EL (cell line): ENCODE data around the gene MAP3K7.
"Not testable (repeated sequence)": the region's sequence is repeated elsewhere in the genome, so short reads cannot be mapped to it uniquely, and the experiment has no call there.

Experiments used
- DNase-seq: peaks from one replicate; pipeline ENCODE4 v3.0.0-alpha.2; 2016

MAP3K7 gene

DNA sequence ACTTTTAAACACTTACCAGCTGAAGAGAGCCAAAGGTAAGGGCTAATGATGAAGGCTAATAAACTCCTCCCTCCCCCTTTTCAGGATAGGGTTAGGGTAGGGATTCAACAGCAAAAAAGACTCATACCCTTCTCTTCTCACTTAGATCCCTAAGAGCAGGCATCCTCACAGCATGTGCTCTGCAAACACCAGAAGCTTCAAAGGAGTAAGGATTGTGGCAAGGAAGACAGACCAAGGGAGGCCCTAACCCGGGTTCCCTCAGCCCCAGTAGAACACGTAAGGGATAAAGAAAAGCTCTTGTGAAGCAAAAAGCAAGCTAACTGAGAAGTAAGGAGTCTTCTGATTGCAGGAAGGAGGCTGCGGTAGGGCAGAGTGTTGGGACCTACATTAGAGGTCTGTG lies 11.6 kb downstream of the MAP3K7 start:
- no peak for DNase-seq

DNA sequence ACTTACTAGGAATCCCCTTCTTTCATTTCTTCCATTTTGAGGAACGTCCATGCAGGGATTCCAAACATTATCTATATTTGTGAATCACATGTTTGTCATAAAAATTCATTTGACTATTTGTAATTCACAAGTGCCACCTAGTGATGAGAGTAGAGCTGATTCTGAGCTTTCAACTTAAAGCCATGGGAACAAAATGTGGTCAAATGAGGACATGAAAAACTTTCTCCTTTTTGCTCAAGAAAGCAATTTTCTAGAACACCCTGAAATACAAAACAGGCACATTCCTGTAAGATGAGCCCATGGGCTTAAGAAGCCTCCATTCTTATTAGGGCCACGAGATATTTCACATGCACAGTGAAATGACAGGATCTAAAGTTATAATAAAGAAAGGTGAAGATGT lies 12.3 kb downstream of the MAP3K7 start:
- peak; percentile 15 for DNase-seq

DNA sequence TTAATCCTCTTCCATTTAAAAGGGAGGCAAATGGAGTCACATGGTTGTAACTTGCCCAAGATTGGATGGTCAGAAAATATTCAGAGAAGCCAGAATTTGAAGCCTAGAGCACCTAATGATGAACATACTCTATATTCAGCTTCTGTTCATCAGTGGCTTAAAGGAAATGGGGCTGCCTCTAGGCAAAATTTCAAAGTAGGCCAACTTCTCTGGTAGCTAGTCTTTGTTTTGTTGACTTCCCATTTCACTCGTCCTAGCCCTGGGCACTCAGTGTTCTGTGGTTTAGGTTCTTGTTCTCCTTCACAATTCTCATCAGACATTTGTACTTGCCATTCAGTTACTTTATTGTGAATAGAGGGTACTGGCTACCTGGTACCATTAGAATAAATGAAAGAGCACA lies 13.2 kb downstream of the MAP3K7 start:
- no peak for DNase-seq

- no peak for DNase-seq
Observed at GRCh38 chr6:90572856-90573255, 14.0 kb downstream of the MAP3K7 start.

- no peak for DNase-seq
Observed at GRCh38 chr6:90569223-90569622, 17.6 kb downstream of the MAP3K7 start.

- DNase-seq, result not testable (repeated sequence)
Observed at GRCh38 chr6:90567682-90568081, 19.2 kb downstream of the MAP3K7 start.

GRCh38 chr6:90562341-90562740 lies 24.5 kb downstream of the MAP3K7 start:
- not testable (repeated sequence) for DNase-seq

DNA sequence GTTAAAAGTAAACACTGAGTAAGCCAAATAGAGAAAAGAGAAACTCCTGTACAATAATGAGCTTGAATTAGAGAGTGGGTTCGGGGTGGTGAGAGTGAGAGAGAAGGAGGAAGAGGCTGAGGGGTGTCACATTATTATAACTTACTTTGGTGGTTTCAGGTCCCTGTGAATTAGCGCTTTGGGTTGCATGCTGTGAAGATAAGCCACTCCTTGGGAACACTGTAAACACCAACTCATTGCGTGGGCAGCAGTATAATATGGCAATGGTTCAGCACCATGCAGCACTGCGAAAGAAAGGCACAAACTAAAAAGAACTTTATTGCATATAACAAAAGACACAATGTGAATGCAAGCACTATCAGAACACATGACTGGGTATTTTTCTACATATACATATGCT lies 26.9 kb downstream of the MAP3K7 start:
- DNase-seq, result no peak

DNA sequence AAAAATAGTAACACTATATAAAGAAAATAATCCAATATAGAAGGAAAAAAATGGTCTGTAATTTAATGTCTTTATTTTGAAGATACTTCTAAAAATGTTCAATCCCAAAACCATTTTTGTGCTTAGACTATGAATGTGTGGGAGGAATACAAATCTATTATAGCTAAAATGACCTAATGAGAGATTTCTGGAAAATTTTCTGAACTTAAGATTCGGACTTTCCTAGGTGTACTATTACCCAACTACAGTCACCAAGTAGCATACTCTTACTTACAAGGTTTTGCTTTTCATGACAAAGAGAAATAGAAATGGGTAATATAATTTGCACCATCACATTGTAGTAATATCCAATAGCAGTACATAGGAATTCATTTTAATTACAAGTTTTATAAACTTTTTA lies 29.9 kb downstream of the MAP3K7 start:
- no peak for DNase-seq

DNA sequence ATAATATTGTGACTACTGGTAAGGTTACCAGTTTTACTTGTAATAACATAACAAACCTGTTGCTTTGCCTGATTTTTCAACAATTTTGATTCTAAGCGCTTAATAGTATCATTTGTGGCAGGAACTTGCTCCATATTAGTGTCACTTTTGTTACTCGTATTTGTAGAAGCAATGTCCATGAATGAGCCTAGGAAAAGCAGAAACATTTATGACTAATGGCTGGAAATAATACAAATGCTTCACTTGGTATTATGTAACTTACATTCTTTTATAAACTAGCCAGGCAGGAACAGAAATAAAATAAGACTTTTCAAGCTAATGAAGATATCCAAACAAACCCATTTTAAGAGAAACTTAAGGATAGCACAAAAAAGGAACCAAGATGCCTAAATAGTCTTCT lies 38.9 kb downstream of the MAP3K7 start:
- DNase-seq, result no peak

DNA sequence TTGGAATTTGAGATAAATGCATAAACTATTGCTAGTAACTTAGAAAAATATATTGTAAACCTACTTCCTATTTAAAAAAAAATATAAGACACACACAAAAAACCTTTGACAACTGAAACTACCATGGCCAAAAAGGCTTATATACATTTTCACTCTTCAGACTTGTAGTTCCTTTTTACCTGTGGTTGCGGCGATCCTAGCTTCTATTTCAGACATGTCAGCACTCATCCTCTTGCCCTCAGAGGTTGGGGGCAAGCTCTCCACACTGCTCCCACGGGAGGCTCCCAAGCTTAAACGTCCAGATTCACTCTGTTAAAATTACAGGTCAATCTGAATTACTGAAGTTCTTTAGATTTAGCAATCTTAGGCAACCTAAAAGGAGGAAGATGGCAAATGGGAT lies 39.8 kb downstream of the MAP3K7 start:
- DNase-seq, result no peak

- no peak for DNase-seq
Observed at GRCh38 chr6:90545448-90545847, 41.4 kb downstream of the MAP3K7 start.

DNA sequence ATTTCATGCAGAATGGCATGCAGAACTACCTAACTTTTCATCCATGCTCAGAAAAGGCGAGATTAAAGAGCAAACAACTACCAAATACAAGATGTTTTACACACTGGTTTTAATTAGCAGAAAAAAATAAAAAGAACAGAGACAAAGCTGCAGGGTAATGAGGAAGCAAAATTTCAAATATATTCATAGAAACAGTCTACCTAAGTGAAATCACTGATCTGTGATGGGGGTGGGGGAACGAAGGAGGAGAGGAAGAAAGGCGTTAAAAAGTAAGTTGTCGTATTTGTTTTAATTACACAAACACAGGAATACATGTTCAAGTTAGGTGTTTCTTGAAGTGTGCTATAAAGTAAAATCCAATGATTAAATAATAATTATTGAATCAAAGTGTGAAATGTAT lies 42.1 kb downstream of the MAP3K7 start:
- DNase-seq, result no peak

DNA sequence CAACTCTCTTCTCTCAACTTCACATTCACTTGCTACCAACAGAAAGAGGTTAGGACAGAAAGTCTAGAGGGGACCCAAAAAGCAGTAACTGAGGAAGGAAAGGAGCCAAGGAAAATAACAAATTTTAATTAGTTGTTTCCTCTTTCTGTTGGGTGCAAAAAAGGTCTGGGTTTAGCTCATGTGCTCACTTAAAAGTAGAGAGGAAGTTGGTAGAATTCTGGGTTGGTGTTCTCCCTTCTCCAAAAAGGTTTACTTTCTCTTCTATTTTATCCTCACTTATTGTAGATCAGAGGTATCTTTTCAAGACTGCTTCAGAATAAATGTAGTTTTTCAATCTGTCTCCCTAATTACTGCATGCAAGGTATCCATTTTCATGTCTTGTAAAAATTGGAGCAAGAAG lies 42.8 kb downstream of the MAP3K7 start:
- DNase-seq, result no peak

- DNase-seq, result no peak
Observed at GRCh38 chr6:90541221-90541620, 45.7 kb downstream of the MAP3K7 start.

DNA sequence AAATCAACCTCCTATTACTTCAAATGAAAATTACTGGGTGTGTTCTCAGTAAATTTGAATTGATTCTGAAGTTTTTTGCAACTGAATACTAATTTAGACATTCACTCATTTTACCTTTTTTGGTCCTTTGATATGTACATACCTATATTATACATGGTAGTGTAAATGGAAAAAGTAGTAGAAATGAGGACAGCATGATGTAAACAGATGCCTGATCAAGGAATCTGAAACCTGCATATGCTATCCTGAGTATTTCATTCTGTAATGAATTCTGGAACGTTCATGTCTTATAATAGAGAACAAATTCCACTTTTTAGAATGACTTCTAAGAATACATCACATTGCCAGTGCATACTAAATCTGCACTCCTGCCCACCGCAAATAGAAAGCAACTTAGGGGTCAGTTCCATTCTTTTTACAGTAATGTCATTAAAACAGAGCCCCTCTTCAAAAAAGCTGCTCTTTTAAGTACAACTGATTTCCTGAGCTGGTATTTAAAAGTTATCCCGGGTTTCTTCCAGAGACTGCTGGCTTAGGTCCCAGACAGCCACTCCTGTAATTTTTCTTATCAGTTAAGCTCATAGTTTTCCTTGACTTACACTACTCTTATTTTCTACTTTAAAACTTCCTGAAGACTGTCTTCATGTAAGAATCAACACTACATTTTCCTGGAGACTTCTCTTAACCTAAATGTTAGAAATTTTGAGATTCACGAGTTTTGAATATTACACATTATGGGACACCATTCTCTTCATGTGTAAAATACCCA lies 48.4 kb downstream of the MAP3K7 start:
- DNase-seq, result peak; percentile 19

DNA sequence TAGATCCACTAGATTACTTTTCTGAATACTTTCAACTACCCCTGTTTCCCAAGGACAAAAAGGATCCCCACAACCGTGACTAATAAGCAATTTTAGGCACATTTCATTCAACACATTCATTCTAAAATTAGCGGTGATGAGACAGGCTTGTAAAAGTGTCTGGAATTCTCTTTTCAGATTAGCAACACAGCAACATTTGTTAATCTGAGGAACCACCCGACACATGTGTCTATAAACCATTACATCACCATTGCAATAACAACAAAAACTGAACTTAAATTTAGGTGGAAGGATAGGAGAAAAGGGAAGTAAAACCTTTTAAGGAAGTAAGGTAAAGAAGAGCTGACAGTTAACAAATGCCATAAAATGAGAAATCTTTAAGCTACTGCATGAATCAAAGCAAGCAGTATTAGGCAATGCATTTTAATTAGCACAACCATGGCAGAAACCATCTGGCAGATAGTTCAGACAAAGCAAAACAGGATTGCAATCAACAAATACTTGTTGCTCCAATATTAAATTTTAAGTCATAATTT lies 49.1 kb downstream of the MAP3K7 start:
- peak; percentile 54 for DNase-seq

DNA sequence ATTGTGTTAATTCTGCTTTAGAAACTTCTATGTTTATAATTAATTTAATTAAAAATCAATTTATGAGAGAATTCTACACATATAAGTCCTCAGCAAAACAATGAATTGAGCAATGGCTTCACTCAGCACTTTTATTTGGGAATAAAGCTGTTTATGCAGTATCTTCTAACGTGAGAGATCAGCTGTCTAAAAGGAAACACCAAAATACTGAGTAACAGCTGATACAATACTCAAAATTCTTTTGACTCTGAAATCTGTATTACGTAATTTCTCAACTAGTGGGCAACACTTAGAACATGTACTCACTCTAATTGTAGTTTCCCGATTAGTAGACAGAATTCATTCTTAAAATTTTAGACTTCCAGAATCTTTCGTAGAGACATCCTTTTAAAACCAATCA lies 49.8 kb downstream of the MAP3K7 start:
- DNase-seq, result peak; percentile 48

GRCh38 chr6:90536520-90536919 lies 50.4 kb downstream of the MAP3K7 start:
- no peak for DNase-seq

DNA sequence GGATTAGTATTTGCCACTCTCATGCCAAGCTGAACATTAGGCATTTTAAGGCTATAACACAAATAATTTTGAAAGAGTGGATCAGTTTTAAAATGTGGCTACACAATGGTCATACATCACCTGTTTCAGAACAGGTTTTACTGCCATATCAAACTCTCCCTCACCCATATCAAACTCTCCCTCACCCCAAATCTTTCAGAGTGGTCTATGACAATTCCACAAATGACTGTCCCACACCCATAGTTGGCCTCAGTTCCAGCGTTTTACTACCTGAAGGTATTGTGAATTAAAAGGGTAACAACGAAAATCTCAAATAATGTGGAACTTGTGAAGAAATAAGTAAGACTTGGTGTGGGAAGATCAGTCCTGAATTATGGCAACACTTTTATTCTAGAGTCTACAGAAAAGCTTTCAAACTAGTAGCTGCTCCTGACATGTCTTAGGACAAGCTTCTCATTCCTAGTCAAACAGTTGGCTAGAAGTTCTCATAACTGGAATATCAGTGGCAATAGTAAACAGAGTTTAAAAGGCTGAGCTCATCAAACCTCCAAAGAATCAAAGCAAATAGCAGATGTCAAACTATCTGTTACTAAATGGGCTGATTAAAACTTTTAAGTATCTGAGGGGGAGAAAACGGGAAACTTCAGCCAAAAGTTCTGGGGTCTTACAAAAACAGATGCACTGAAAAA lies 52.4 kb downstream of the MAP3K7 start:
- no peak for DNase-seq

DNA sequence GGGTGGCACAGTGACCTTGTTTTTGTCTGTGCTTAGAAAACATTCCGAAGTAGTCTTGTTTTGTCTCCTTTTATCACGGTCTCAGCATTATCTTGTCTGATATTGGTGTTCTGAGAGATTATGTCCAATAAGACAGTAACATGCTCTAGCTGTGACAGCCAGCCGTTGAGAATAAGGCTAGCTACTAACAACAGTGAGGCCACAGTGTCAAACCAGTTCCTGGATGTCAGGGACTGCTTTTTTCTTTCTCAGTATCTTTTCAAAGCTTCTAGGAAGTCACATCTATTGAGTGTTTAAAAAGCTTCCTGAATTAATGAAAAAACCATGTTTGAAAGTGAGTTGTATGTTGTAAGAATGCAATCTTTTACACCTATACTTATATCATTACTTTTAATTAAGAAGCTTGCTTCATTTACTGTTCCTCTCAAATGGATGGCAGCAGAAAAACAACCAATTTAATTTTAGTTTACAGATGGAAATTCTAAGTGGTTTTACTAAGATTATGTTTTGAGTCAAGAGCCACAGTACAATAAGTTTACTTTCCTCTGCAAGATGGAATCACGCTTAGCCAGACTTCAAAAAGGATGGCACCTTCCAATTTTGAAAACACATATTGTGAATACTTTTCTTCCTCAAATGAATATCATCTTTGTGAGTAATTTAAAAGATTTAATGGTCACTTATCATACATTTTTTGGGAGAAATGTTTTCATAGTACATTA lies 53.1 kb downstream of the MAP3K7 start:
- DNase-seq, result no peak

GRCh38 chr6:90530882-90531281 lies 56.0 kb downstream of the MAP3K7 start:
- no peak for DNase-seq

DNA sequence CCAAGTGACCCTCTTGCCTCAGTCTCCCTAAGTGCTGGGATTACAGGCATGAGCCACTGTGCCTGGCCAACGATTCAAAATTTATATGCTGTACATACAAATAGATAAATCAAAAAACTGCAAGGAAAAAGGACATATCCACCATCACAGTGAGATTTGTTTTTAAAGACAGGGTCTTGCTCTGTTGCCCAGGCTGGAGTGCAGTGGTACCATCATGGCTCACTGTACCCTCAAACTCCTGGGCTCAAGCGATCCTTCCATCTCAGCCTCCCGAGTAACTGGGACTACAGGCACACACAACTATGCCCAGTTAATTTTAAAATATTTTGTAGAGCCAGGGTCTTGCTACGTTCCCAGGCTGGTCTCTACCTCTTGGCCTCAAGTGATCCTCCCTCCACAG lies 61.5 kb downstream of the MAP3K7 start:
- DNase-seq, result no peak
